Measurements from ENCODE around the gene CCBE1.

CCBE1 gene

GRCh38 chr18:59387687-59388565, 309.3 kb downstream of the CCBE1 start:
- DNase-seq (ENCODE audit: low read depth) = no peak
- TF ChIP-seq CTCF (IDR thresholded peaks at IDR 0.05; ENCODE audit: low read length, missing control alignments) = no peak
- no peak overlapping the region for H3K4me3 ChIP-seq (replicated peaks; ENCODE audit: low read depth, low read length)

- TF ChIP-seq CTCF (IDR thresholded peaks at IDR 0.05; ENCODE audit: low read length, missing control alignments) = no peak
- no peak overlapping the region for H3K4me3 ChIP-seq (replicated peaks; ENCODE audit: low read depth, low read length)
- DNase-seq (ENCODE audit: low read depth) = no peak
Measured at GRCh38 chr18:59386909-59387686, 310.1 kb downstream of the CCBE1 start.

- H3K4me3 ChIP-seq (replicated peaks; ENCODE audit: low read depth, low read length) = no peak overlapping the region
- TF ChIP-seq CTCF (IDR thresholded peaks at IDR 0.05; ENCODE audit: low read length, missing control alignments) = no peak
- DNase-seq (ENCODE audit: low read depth) = no peak
Measured at GRCh38 chr18:59385191-59385590, 312.0 kb downstream of the CCBE1 start.

GRCh38 chr18:59383851-59384250, 313.4 kb downstream of the CCBE1 start:
- DNase-seq (ENCODE audit: low read depth) = no peak
- no peak overlapping the region for H3K4me3 ChIP-seq (replicated peaks; ENCODE audit: low read depth, low read length)
- TF ChIP-seq CTCF (IDR thresholded peaks at IDR 0.05; ENCODE audit: low read length, missing control alignments) = no peak

- no peak overlapping the region for H3K4me3 ChIP-seq (replicated peaks; ENCODE audit: low read depth, low read length)
- no peak for DNase-seq (ENCODE audit: low read depth)
- no peak for TF ChIP-seq CTCF (IDR thresholded peaks at IDR 0.05; ENCODE audit: low read length, missing control alignments)
Measured at GRCh38 chr18:59382383-59382782, 314.8 kb downstream of the CCBE1 start.

GRCh38 chr18:59381949-59382348, 315.3 kb downstream of the CCBE1 start:
- no peak overlapping the region for H3K4me3 ChIP-seq (replicated peaks; ENCODE audit: low read depth, low read length)
- DNase-seq (ENCODE audit: low read depth) = no peak
- no peak for TF ChIP-seq CTCF (IDR thresholded peaks at IDR 0.05; ENCODE audit: low read length, missing control alignments)

Data from fibroblast of pulmonary artery (primary cell).